Measurements from ENCODE around the gene ZBTB46.

DNA sequence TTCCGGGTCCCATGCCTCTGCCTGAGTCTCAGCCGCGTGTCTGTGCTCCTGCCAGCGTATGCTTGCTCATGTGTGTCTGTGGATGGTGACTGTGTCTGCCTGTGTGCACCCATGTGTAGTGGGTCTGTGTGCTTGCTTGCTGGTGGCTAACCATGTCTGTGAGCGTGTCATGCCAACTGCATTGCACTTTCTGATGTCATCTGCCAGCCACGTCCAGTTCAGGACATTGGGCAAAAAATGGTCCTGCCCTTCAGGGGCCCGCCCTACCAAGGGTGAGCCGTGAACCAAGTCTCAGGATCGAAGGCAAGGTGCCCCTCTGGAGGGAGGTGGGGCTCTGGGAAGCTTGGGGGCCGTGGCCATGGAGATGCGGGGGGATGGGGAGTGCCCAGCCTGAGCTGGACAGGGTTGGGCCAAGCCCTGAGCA is 9.4 kb upstream of the ZBTB46 start:
- TF ChIP-seq, protein P1, sequence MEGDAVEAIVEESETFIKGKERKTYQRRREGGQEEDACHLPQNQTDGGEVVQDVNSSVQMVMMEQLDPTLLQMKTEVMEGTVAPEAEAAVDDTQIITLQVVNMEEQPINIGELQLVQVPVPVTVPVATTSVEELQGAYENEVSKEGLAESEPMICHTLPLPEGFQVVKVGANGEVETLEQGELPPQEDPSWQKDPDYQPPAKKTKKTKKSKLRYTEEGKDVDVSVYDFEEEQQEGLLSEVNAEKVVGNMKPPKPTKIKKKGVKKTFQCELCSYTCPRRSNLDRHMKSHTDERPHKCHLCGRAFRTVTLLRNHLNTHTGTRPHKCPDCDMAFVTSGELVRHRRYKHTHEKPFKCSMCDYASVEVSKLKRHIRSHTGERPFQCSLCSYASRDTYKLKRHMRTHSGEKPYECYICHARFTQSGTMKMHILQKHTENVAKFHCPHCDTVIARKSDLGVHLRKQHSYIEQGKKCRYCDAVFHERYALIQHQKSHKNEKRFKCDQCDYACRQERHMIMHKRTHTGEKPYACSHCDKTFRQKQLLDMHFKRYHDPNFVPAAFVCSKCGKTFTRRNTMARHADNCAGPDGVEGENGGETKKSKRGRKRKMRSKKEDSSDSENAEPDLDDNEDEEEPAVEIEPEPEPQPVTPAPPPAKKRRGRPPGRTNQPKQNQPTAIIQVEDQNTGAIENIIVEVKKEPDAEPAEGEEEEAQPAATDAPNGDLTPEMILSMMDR (IDR thresholded peaks at IDR 0.05), result no peak
- TF ChIP-seq POLR2A (IDR thresholded peaks at IDR 0.05), result no peak

Measured in vagina (tissue), 2 donors.